ENCODE data around the gene TMEM161A.

DNA sequence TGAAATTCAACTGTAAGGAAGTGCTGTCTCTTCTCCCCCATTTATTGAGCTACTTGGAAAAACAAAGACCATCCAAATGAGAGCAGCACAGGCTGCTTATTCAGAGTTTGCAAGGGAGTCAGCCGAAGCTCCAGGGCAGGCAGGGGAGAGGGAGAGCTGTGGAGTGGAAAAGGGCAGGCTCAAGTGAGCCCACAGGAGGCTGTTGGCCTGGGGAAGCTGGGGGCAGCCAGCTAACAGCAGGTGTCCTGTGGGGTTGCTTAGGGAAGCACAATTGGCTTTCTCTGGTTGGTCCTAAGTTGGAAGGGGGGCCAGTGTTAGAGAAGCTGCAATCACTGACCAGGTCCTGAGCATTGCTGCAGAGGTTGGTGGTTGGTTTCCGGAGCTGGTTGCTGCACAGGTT, 50.6 kb downstream of the TMEM161A start:
- TF ChIP-seq, protein P1, sequence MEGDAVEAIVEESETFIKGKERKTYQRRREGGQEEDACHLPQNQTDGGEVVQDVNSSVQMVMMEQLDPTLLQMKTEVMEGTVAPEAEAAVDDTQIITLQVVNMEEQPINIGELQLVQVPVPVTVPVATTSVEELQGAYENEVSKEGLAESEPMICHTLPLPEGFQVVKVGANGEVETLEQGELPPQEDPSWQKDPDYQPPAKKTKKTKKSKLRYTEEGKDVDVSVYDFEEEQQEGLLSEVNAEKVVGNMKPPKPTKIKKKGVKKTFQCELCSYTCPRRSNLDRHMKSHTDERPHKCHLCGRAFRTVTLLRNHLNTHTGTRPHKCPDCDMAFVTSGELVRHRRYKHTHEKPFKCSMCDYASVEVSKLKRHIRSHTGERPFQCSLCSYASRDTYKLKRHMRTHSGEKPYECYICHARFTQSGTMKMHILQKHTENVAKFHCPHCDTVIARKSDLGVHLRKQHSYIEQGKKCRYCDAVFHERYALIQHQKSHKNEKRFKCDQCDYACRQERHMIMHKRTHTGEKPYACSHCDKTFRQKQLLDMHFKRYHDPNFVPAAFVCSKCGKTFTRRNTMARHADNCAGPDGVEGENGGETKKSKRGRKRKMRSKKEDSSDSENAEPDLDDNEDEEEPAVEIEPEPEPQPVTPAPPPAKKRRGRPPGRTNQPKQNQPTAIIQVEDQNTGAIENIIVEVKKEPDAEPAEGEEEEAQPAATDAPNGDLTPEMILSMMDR (tag by site-specific recombination; IDR thresholded peaks at IDR 0.05) = no peak
- no peak for TF ChIP-seq REST (tag by site-specific recombination; IDR thresholded peaks at IDR 0.05)
- TF ChIP-seq, protein P2, sequence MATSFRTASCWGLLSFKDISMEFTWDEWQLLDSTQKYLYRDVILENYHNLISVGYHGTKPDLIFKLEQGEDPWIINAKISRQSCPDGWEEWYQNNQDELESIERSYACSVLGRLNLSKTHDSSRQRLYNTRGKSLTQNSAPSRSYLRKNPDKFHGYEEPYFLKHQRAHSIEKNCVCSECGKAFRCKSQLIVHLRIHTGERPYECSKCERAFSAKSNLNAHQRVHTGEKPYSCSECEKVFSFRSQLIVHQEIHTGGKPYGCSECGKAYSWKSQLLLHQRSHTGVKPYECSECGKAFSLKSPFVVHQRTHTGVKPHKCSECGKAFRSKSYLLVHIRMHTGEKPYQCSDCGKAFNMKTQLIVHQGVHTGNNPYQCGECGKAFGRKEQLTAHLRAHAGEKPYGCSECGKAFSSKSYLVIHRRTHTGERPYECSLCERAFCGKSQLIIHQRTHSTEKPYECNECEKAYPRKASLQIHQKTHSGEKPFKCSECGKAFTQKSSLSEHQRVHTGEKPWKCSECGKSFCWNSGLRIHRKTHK (tag by site-specific recombination; IDR thresholded peaks at IDR 0.05) = no peak

Data from HEK293 (cell line).